ENCODE data around the gene ARHGAP1. TPM values are rescaled to one million over a fixed set of nuclear protein-coding genes. Genes with fewer than 3 reads are reported as not detected.

Gene ARHGAP1
- total and polyA plus RNA-seq, 2 of the 4 experiments (the other 2 are of a cell fraction) = 46.6 to 78.8 TPM

GRCh38 chr11:46745328-46745727, 44.9 kb upstream of the ARHGAP1 start:
- H3K27ac ChIP-seq (ENCODE audit: insufficient read depth, low read length) = no peak overlapping the region
- no peak overlapping the region for H3K4me3 ChIP-seq (ENCODE audit: insufficient read depth, low read depth, low read length)
- no peak for TF ChIP-seq MAFK (IDR thresholded peaks at IDR 0.05; ENCODE audit: low read depth, low read length)
- H3K18ac ChIP-seq (ENCODE audit: low read depth, low read length) = no peak overlapping the region
- H4K91ac ChIP-seq (ENCODE audit: insufficient read depth, low read depth, low read length) = no peak overlapping the region
- H2AK9ac ChIP-seq (replicated peaks; ENCODE audit: low read depth, low read length, poor library complexity) = no peak overlapping the region
- no peak overlapping the region for H2BK15ac ChIP-seq (ENCODE audit: low read depth, low read length)
- in situ Hi-C loops (cut with MboI; ENCODE audit: low sequenced_read_pairs) = no loop called here
- peaks cover 4% of the 10 kb centered on the region for H3K4me1 ChIP-seq (ENCODE audit: control insufficient read depth, insufficient read depth, low read length)
- no TSS peak for BruUV-seq (replicated peaks)
- H2BK5ac ChIP-seq (ENCODE audit: low read depth, low read length, poor library complexity, severe bottlenecking) = no peak overlapping the region
- no peak overlapping the region for H4K5ac ChIP-seq (ENCODE audit: low read depth, low read length)
- dilution Hi-C loops (cut with HindIII; ENCODE audit: low sequenced_read_pairs, unreplicated experiment) = no loop called here
- H3K4ac ChIP-seq (ENCODE audit: low read depth, low read length) = no peak overlapping the region
- H2AFZ ChIP-seq (replicated peaks; ENCODE audit: low read length, poor library complexity) = no peak overlapping the region
- peaks cover 3% of the 10 kb centered on the region; the same call in 1 of the 2 replicates for H4K20me1 ChIP-seq (ENCODE audit: insufficient read depth, low read length)
- H3K9ac ChIP-seq (ENCODE audit: low read depth, low read length) = no peak overlapping the region
- ATAC-seq (ENCODE audit: low read depth) (no peak), DNase-seq (no peak)
- POLR2A ChIA-PET (ENCODE audit: unreplicated experiment) = no interaction called here
- H3K56ac ChIP-seq (ENCODE audit: extremely low read depth, insufficient read depth, low read length) = no peak overlapping the region
- no CpG with 5 or more reads among the region's 1 CpG for WGBS, 2 experiments (ENCODE audit: extremely low coverage in 2 of 2, insufficient read length in 1 of 2)
- H3K14ac ChIP-seq (replicated peaks; ENCODE audit: low read depth, low read length) = no peak overlapping the region
- H3K36me3 ChIP-seq (ENCODE audit: control insufficient read depth, insufficient read depth, low read length) = peaks cover 59% of the 10 kb centered on the region
- peaks cover 0 to 3% of the 10 kb centered on the region in 2 experiments; a peak in 2 of 4 replicates for H3K79me1 ChIP-seq (ENCODE audit: low read depth in 1 of 2, low read length in 2 of 2)
- H3K9me1 ChIP-seq (ENCODE audit: insufficient read depth, low read length) = peaks cover 4% of the 10 kb centered on the region; the same call in 1 of the 2 replicates
- no peak overlapping the region for H2BK20ac ChIP-seq (ENCODE audit: low read depth, low read length)
- no peaks in the 10 kb centered on the region for H3K9me3 ChIP-seq (ENCODE audit: control insufficient read depth, insufficient read depth, low read length)
- no peak overlapping the region for H3K23ac ChIP-seq (ENCODE audit: low read depth, low read length)
- H2AK5ac ChIP-seq (ENCODE audit: low read depth, low read length) = no peak overlapping the region
- CTCF ChIA-PET = no interaction called here
- H3K4me2 ChIP-seq (ENCODE audit: low read depth, low read length) = no peak overlapping the region
- no peak overlapping the region for H2BK120ac ChIP-seq (ENCODE audit: low read depth, low read length)
- intact Hi-C loops (cut with micrococcal nuclease) = no loop called here
- H4K8ac ChIP-seq (ENCODE audit: low read depth in 2 of 2, low read length in 2 of 2) = no peak overlapping the region
- H3K27me3 ChIP-seq (ENCODE audit: control insufficient read depth, insufficient read depth, low read length) = no peaks in the 10 kb centered on the region
